CD4-positive, alpha-beta T cell (primary cell): ENCODE results near the gene LBHD2. TPM values are rescaled to one million over a fixed set of nuclear protein-coding genes. Genes with fewer than 3 reads are reported as not detected.

Source experiments
- ATAC-seq: fragments of 200-7000 bp; cut with Tn5 transposase; one replicate; pipeline ENCODE4 v1.10.0; 2022; ENCODE audit warnings: mild to moderate bottlenecking; ENCODE audit not compliant: poor library complexity
- CTCF ChIA-PET: fragments of 350-600 bp; sonication (Branson Sonifier 250); formaldehyde crosslinking; loops from one replicate; lab custom pipeline; 2021; ENCODE audit warnings: antibody characterized with exemption, inconsistent platforms; lab: Charles Lee
- POLR2A ChIA-PET: fragments of 350-600 bp; sonication (Branson Sonifier 250); formaldehyde crosslinking; loops from one replicate; lab custom pipeline; 2021; ENCODE audit warnings: antibody characterized with exemption, inconsistent platforms; lab: Charles Lee
- DNase-seq, 14 experiments: peaks; one replicate each; pipeline ENCODE4 v3.0.0-alpha.2; 2013 to 2020; ENCODE audit warnings: mixed read lengths in 2 of 14
- H3K27ac ChIP-seq, 2 donors: one replicate each; pipeline versions ENCODE4 v1.5.1 to v1.7.0; 2013; ENCODE audit warnings: low read length in 2 of 2, low read depth in 1 of 2, mild to moderate bottlenecking in 1 of 2
- H3K27me3 ChIP-seq, 2 experiments: 1 replicate in 1 of 2; 2 replicates in 1 of 2; pipeline versions ENCODE4 v1.6.1 to v1.7.0; 2013; ENCODE audit warnings: low read length in 2 of 2, control low read depth in 1 of 2, mild to moderate bottlenecking in 1 of 2, moderate library complexity in 1 of 2; ENCODE audit not compliant: insufficient read depth in 2 of 2, control insufficient read depth in 1 of 2
- H3K36me3 ChIP-seq: one replicate; pipeline ENCODE4 v1.6.1; 2013; ENCODE audit warnings: low read length, control low read depth; ENCODE audit not compliant: insufficient read depth
- H3K4me1 ChIP-seq: one replicate; pipeline ENCODE4 v1.6.1; 2013; ENCODE audit warnings: low read length, control low read depth; ENCODE audit not compliant: insufficient read depth
- H3K4me3 ChIP-seq: one replicate; pipeline ENCODE4 v1.5.1; 2013; ENCODE audit warnings: mild to moderate bottlenecking, low read length, moderate library complexity
- H3K9me3 ChIP-seq, 2 experiments: 1 replicate in 1 of 2; 2 replicates in 1 of 2; pipeline versions ENCODE4 v1.6.1 to v1.7.0; 2013; ENCODE audit warnings: low read length in 2 of 2, mild to moderate bottlenecking in 2 of 2, control low read depth in 1 of 2, moderate library complexity in 1 of 2; ENCODE audit not compliant: control insufficient read depth in 1 of 2, insufficient read depth in 1 of 2
- H3K27ac Mint-ChIP-seq: one replicate; pipeline ENCODE4 v1.8.0; 2020; ENCODE audit warnings: mixed read lengths
- H3K27me3 Mint-ChIP-seq: one replicate; pipeline ENCODE4 v1.8.0; 2021; ENCODE audit warnings: mixed read lengths
- H3K36me3 Mint-ChIP-seq: one replicate; pipeline ENCODE4 v1.8.0; 2021; ENCODE audit warnings: low read depth, mixed read lengths
- H3K4me1 Mint-ChIP-seq: one replicate; pipeline ENCODE4 v1.8.0; 2021; ENCODE audit warnings: low read depth, mixed read lengths
- H3K4me3 Mint-ChIP-seq: one replicate; pipeline ENCODE4 v1.8.0; 2020; ENCODE audit warnings: mild to moderate bottlenecking, mixed read lengths
- H3K9me3 Mint-ChIP-seq: one replicate; pipeline ENCODE4 v1.8.0; 2020; ENCODE audit warnings: mixed read lengths
- CTCF ChIP-seq: fragments of 200-600 bp; IDR thresholded peaks from one replicate; pipeline ENCODE4 v1.8.0; 2022; ENCODE audit warnings: antibody characterized with exemption, mild to moderate bottlenecking
- intact Hi-C, 2 experiments: fragments of 100-400 bp; cut with DNase I in 1 of 2; cut with micrococcal nuclease in 1 of 2; formaldehyde crosslinking; loops; one replicate each; pipeline versions ENCODE4 v1.15.1 to v1.9.0; 2023 to 2025; cut with DNase I, micrococcal nuclease
- total RNA-seq, 174 experiments: library from RNA in 2 of 174; stranded (reverse) in 2 of 174; gene quantifications; one replicate each; pipeline ENCODE4 v1.2.3 and lab custom pipeline; 2021 to 2026

LBHD2 gene
- total RNA-seq, 2 experiments from 2014 or later, result not detected

GRCh38 chr14:103102689-103103260 is 18.8 kb downstream of the LBHD2 start:
- H3K4me3 Mint-ChIP-seq, result no peak overlapping the region
- POLR2A ChIA-PET, result no interaction called here
- intact Hi-C loops, result loop anchor here in 1 of 2 experiments (10.0 kb wide), 1 partner anchor 82 kb away; no protein-coding TSS in a partner anchor

GRCh38 chr14:103103461-103104388 is 19.7 kb downstream of the LBHD2 start:
- H3K36me3 Mint-ChIP-seq, result no peaks in the 10 kb centered on the region
- Histone ChIP-seq H3K4me1 (peaks cover 20% of the 10 kb centered on the region), H3K9me3 (peaks cover 0 to 19% of the 10 kb centered on the region in 2 experiments), H3K4me3 (no peak overlapping the region), H3K36me3 (no peaks in the 10 kb centered on the region), H3K27me3 (peaks cover 30 to 33% of the 10 kb centered on the region in 2 experiments), H3K27ac (no peak overlapping the region)
- ChIA-PET CTCF (interaction anchor here (0.6 to 1.4 kb wide), 3 partner anchors 21 to 789 kb away, joined by 3 read pairs; no protein-coding TSS in a partner anchor), POLR2A (interaction anchor here (1.0 kb wide), 1 partner anchor 409 kb away, joined by 3 read pairs; no protein-coding TSS in a partner anchor)
- H3K4me1 Mint-ChIP-seq, result peaks cover 10% of the 10 kb centered on the region
- no peaks in the 10 kb centered on the region for H3K9me3 Mint-ChIP-seq
- DNase-seq, result peak in 1 of 14 experiments; percentile 29
- no peak overlapping the region for H3K27ac Mint-ChIP-seq
- no peak overlapping the region for H3K4me3 Mint-ChIP-seq
- no peak for TF ChIP-seq CTCF
- peaks cover 40% of the 10 kb centered on the region for H3K27me3 Mint-ChIP-seq
- intact Hi-C loops, result loop anchor here in 1 of 2 experiments (2.0 to 10.0 kb wide), 3 partner anchors 81 to 443 kb away; no protein-coding TSS in a partner anchor
- no peak for ATAC-seq

More at GRCh38 chr14:103102689-103103260, 18.8 kb downstream of the LBHD2 start:
- Mint-ChIP-seq H3K36me3 (no peaks in the 10 kb centered on the region), H3K27me3 (peaks cover 40% of the 10 kb centered on the region), H3K4me1 (peaks cover 10% of the 10 kb centered on the region), H3K27ac (no peak overlapping the region), H3K9me3 (no peaks in the 10 kb centered on the region)
- Histone ChIP-seq H3K27ac (no peak overlapping the region), H3K4me3 (no peak overlapping the region), H3K27me3 (peaks cover 30 to 33% of the 10 kb centered on the region in 2 experiments), H3K36me3 (no peaks in the 10 kb centered on the region), H3K4me1 (peaks cover 20% of the 10 kb centered on the region), H3K9me3 (peaks cover 0 to 19% of the 10 kb centered on the region in 2 experiments)
- ATAC-seq (no peak), DNase-seq (no peak)
- no peak for TF ChIP-seq CTCF
- CTCF ChIA-PET, result no interaction called here

- ATAC-seq, result no peak
- peaks cover 30 to 33% of the 10 kb centered on the region in 2 experiments for H3K27me3 ChIP-seq
- POLR2A ChIA-PET, result interaction anchor here (0.6 to 1.0 kb wide), 3 partner anchors 17 to 410 kb away, joined by 3 to 4 read pairs (median 3); no protein-coding TSS in a partner anchor
- Mint-ChIP-seq H3K27me3 (peaks cover 40% of the 10 kb centered on the region), H3K4me1 (peaks cover 10% of the 10 kb centered on the region), H3K27ac (no peak overlapping the region), H3K4me3 (no peak overlapping the region), H3K9me3 (no peaks in the 10 kb centered on the region), H3K36me3 (no peaks in the 10 kb centered on the region)
- CTCF ChIA-PET, result interaction anchor here (0.6 to 2.2 kb wide), 16 partner anchors 8 to 790 kb away, joined by 3 to 15 read pairs (median 5); partner anchors contain the start of gene EXOC3L4
- intact Hi-C loops, result loop anchor here in 1 of 2 experiments (2.0 to 10.0 kb wide), 3 partner anchors 80 to 442 kb away; no protein-coding TSS in a partner anchor
- no peak for TF ChIP-seq CTCF
- H3K4me3 ChIP-seq, result no peak overlapping the region
- peaks cover 20% of the 10 kb centered on the region for H3K4me1 ChIP-seq
- H3K27ac ChIP-seq, result no peak overlapping the region
- no peaks in the 10 kb centered on the region for H3K36me3 ChIP-seq
- H3K9me3 ChIP-seq, result peaks cover 0 to 15% of the 10 kb centered on the region in 2 experiments
- no peak for DNase-seq
Observed at GRCh38 chr14:103104389-103104653, 20.3 kb downstream of the LBHD2 start.
